SK-N-SH (cell line): ENCODE data around the gene MEIKIN. TPM values are rescaled to one million over a fixed set of nuclear protein-coding genes. Genes with fewer than 3 reads are reported as not detected.
"Not testable (repeated sequence)": the region's sequence is repeated elsewhere in the genome, so short reads cannot be mapped to it uniquely, and the experiment has no call there.

ENCODE experiments used
- CTCF ChIA-PET: fragments of 300-600, 350-600 bp; formaldehyde crosslinking; extraction: SDS; loops from one replicate; lab custom pipeline; 2021; lab: Yijun Ruan, JAX
- POLR2A ChIA-PET: fragments of 350-600 bp; sonication (Branson Sonifier 250); formaldehyde crosslinking; extraction: SDS; loops from one replicate; lab custom pipeline; 2020; ENCODE audit warnings: antibody characterized with exemption, inconsistent platforms; lab: Yijun Ruan, JAX
- DNase-seq: peaks from one replicate; pipeline ENCODE4 v3.0.0; 2012
- H2AFZ ChIP-seq: fragments of 200-600 bp; sonication (generic); 2 replicates; pipeline ENCODE4 v1.8.1; 2016; ENCODE audit warnings: antibody characterized with exemption, mild to moderate bottlenecking, low read depth
- H3F3A ChIP-seq: fragments of 200-600 bp; sonication (generic); replicated peaks from 2 replicates; pipeline ENCODE3; 2016; ENCODE audit warnings: antibody characterized with exemption, mild to moderate bottlenecking; ENCODE audit not compliant: insufficient read depth
- H3K27ac ChIP-seq, 2 experiments: fragments of 200-500 bp in 1 of 2; fragments of 200-600 bp in 1 of 2; sonication (Bioruptor generic) in 1 of 2; sonication (generic), shearing (Covaris generic) in 1 of 2; 2 replicates each; pipeline versions ENCODE4 v1.5.1 to v1.6.1; 2014 to 2016; ENCODE audit warnings: low read depth in 2 of 2, inconsistent platforms in 1 of 2, low read length in 1 of 2, mild to moderate bottlenecking in 1 of 2, mixed read lengths in 1 of 2
- H3K27me3 ChIP-seq: fragments of 200-600 bp; sonication (generic), shearing (Covaris generic); 2 replicates; pipeline ENCODE4 v1.6.1; 2016; ENCODE audit warnings: mixed run types; ENCODE audit not compliant: insufficient read depth
- H3K36me3 ChIP-seq, 2 experiments: fragments of 200-500 bp in 1 of 2; fragments of 200-600 bp in 1 of 2; sonication (Bioruptor generic) in 1 of 2; sonication (generic) in 1 of 2; replicated peaks in 1 of 2; 2 replicates each; pipeline versions ENCODE3 to v1.5.1; 2014 to 2016; ENCODE audit warnings: low read length in 1 of 2, mild to moderate bottlenecking in 1 of 2; ENCODE audit not compliant: insufficient read depth in 2 of 2, control insufficient read depth in 1 of 2
- H3K4me1 ChIP-seq, 2 experiments: fragments of 200-500 bp in 1 of 2; fragments of 200-600 bp in 1 of 2; sonication (Bioruptor generic) in 1 of 2; sonication (generic), shearing (Covaris generic) in 1 of 2; 2 replicates each; pipeline versions ENCODE4 v1.5.1 to v1.6.1; 2014 to 2016; ENCODE audit warnings: low read depth in 1 of 2, low read length in 1 of 2, mixed run types in 1 of 2; ENCODE audit not compliant: insufficient read depth in 2 of 2, control insufficient read depth in 1 of 2
- H3K4me2 ChIP-seq: fragments of 200-600 bp; sonication (generic), shearing (Covaris generic); 2 replicates; pipeline ENCODE4 v1.6.1; 2017; ENCODE audit warnings: mixed run types
- H3K4me3 ChIP-seq, 2 experiments: fragments of 200-500 bp in 1 of 2; fragments of 200-600 bp in 1 of 2; sonication (Bioruptor generic) in 1 of 2; sonication (generic), shearing (Covaris generic) in 1 of 2; 2 replicates each; pipeline versions ENCODE4 v1.5.1 to v1.8.1; 2014 to 2016; ENCODE audit warnings: low read depth in 2 of 2, inconsistent platforms in 1 of 2, low read length in 1 of 2, mild to moderate bottlenecking in 1 of 2, mixed read lengths in 1 of 2, moderate library complexity in 1 of 2
- H3K79me2 ChIP-seq: fragments of 200-600 bp; sonication (generic); 2 replicates; pipeline ENCODE4 v1.8.1; 2017; ENCODE audit warnings: mild to moderate bottlenecking; ENCODE audit not compliant: insufficient read depth
- H3K9ac ChIP-seq: fragments of 200-600 bp; sonication (generic); 2 replicates; pipeline ENCODE4 v1.6.1; 2017; ENCODE audit warnings: mixed run types
- H3K9me2 ChIP-seq: fragments of 200-600 bp; sonication (generic); 2 replicates; pipeline ENCODE4 v1.6.1; 2017; ENCODE audit warnings: mixed run types
- H3K9me3 ChIP-seq: fragments of 200-600 bp; sonication (generic); 2 replicates; pipeline ENCODE4 v1.6.1; 2017; ENCODE audit warnings: mixed run types, mild to moderate bottlenecking, moderate library complexity
- H4K20me1 ChIP-seq: fragments of 200-600 bp; sonication (generic); 2 replicates; pipeline ENCODE4 v1.6.1; 2017; ENCODE audit warnings: mild to moderate bottlenecking, mixed run types; ENCODE audit not compliant: insufficient read depth
- ELF1 ChIP-seq: IDR thresholded peaks from 2 replicates; pipeline ENCODE4 v1.4.0; 2012
- FOSL2 ChIP-seq: IDR thresholded peaks from 2 replicates; pipeline ENCODE4 v1.4.0; 2012; ENCODE audit warnings: low read depth, mild to moderate bottlenecking, moderate library complexity, borderline replicate concordance
- FOXM1 ChIP-seq: IDR thresholded peaks from 2 replicates; pipeline ENCODE4 v1.4.0; 2012; ENCODE audit warnings: low read depth, mild to moderate bottlenecking
- GATA2 ChIP-seq: sonication (generic); formaldehyde crosslinking; IDR thresholded peaks from 2 replicates; pipeline ENCODE4 v1.5.0; 2020; ENCODE audit warnings: mild to moderate bottlenecking, missing genetic modification reagents
- MEF2A ChIP-seq: IDR thresholded peaks from 2 replicates; pipeline ENCODE4 v1.4.0; 2012; ENCODE audit warnings: low read depth, borderline replicate concordance
- MXI1 ChIP-seq: IDR thresholded peaks from 2 replicates; pipeline ENCODE4 v1.6.1; 2012; ENCODE audit warnings: mild to moderate bottlenecking, low read depth, low read length, improper control_type of control experiment
- NFIC ChIP-seq: IDR thresholded peaks from 2 replicates; pipeline ENCODE4 v1.4.0; 2012; ENCODE audit warnings: borderline replicate concordance
- POLR2AphosphoS5 ChIP-seq: IDR thresholded peaks from 2 replicates; pipeline ENCODE4 v1.6.1; 2012; ENCODE audit warnings: low read depth, low read length
- RAD21 ChIP-seq: IDR thresholded peaks from 2 replicates; pipeline ENCODE4 v1.6.1; 2012; ENCODE audit warnings: mild to moderate bottlenecking, low read length
- RCOR1 ChIP-seq: fragments of 150-350 bp; IDR thresholded peaks from 2 replicates; pipeline ENCODE4 v1.6.1; 2017; ENCODE audit warnings: antibody characterized with exemption, low read length
- RXRA ChIP-seq: IDR thresholded peaks from 2 replicates; pipeline ENCODE4 v1.4.0; 2012; ENCODE audit warnings: low read depth, mild to moderate bottlenecking, borderline replicate concordance
- SIN3A ChIP-seq: IDR thresholded peaks from 2 replicates; pipeline ENCODE4 v1.6.1; 2012; ENCODE audit warnings: low read depth, mild to moderate bottlenecking, low read length, moderate library complexity, borderline replicate concordance
- TEAD4 ChIP-seq: IDR thresholded peaks from 2 replicates; pipeline ENCODE4 v1.4.0; 2012; ENCODE audit warnings: mild to moderate bottlenecking, borderline replicate concordance; ENCODE audit not compliant: insufficient read depth
- YY1 ChIP-seq: IDR thresholded peaks from 2 replicates; pipeline ENCODE4 v1.4.0; 2012; ENCODE audit warnings: low read depth, mild to moderate bottlenecking
- WGBS: methylation state at CpG from one replicate; pipeline ENCODE4 v1.1.6; 2017; ENCODE audit warnings: low lambda C conversion rate; 5-methylcytosine and 5-hydroxymethylcytosine counted together
- polyA plus RNA-seq, 3 experiments: library from polyadenylated mRNA; depleted of rRNA; stranded (reverse); fragments of >200 nt; gene quantifications; 2 replicates each; pipeline ENCODE4 v1.2.3, GENCODE V29; 2012
- TF ChIP-seq, protein P1 (sequence below): IDR thresholded peaks from 2 replicates; pipeline ENCODE4; 2012
- TF ChIP-seq, protein P2 (sequence below): IDR thresholded peaks from 2 replicates; pipeline ENCODE4 v1.6.1; 2012; ENCODE audit warnings: mild to moderate bottlenecking, low read depth, low read length, moderate library complexity
- TF ChIP-seq, protein P3 (sequence below): IDR thresholded peaks from 2 replicates; pipeline ENCODE4 v1.4.0; 2012; ENCODE audit warnings: low read depth
- TF ChIP-seq, protein P4 (sequence below): IDR thresholded peaks from 2 replicates; pipeline ENCODE4 v1.4.0; 2012; ENCODE audit warnings: low read depth, borderline replicate concordance
- TF ChIP-seq, protein P5 (sequence below): fragments of 200-600 bp; sonication (generic); IDR thresholded peaks from 2 replicates; pipeline ENCODE4 v1.6.1; 2017; ENCODE audit warnings: antibody characterized with exemption, mild to moderate bottlenecking, moderate library complexity
- TF ChIP-seq, protein P6 (sequence below): fragments of 150-350 bp; IDR thresholded peaks from 2 replicates; pipeline ENCODE4 v1.6.1; 2017; ENCODE audit warnings: antibody characterized with exemption, low read length, low read depth, borderline replicate concordance

The MEIKIN gene
- polyA plus RNA-seq, 1 of the 3 experiments (the other 2 are of a cell fraction), result not detected

DNA sequence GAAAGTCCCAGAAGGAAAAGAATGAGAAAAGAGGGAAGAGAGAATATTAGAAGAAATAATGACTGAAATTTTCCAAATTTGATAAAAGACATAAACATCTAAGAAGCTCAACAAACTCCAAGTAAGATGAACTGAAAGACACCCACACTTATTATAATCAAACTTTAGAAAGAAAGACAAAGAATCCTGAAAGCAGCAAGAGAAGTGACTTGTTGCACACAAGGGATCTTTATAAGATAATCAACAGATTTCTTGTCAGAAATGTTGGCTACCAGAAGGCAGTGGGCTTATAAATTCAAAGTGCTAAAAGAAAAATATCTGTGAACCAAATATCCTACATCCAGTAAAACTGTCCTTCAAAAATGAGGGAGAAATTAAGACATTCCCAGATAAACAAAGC is 99.6 kb downstream of the MEIKIN start:
- H3K27ac ChIP-seq, result no peak overlapping the region
- H3K36me3 ChIP-seq, result no peaks in the 10 kb centered on the region

DNA sequence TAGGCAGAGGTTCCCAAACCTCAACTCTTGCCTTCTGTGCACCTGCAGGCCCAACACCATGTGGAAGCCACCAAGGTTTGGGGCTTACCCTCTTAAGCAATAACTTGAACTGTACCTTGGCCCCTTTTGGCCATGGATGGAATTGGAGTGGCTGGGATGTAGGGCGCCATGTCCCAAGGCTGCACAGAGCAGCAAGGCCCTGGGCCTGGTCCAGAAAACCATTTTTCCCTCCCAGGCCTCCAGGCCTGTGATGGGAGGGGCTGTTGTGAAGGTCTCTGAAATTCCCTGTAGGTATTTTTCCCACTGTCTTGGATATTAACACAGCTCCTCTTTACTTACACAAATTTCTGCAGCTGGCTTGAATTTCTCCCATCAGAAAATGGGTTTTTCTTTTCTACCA is 102.5 kb downstream of the MEIKIN start:
- DNase-seq, H3K4me2 ChIP-seq, H3K4me3 ChIP-seq, H3K79me2 ChIP-seq, H2AFZ ChIP-seq, H3K9me2 ChIP-seq, H3K27me3 ChIP-seq, H3K4me1 ChIP-seq, H3K36me3 ChIP-seq, H3F3A ChIP-seq, H3K9ac ChIP-seq, H4K20me1 ChIP-seq, H3K9me3 ChIP-seq, POLR2A ChIA-PET, H3K27ac ChIP-seq: not testable (repeated sequence)
- WGBS, result 0% methylated on average over 1 of the region's 1 CpG
- CTCF ChIA-PET, result interaction anchor here (0.8 to 1.4 kb wide), 2 partner anchors 15 to 45 kb away, joined by 3 read pairs; no protein-coding TSS in a partner anchor

More for the DNA sequence above, 99.6 kb downstream of the MEIKIN start:
- Histone ChIP-seq H3K79me2 (no peaks in the 10 kb centered on the region), H2AFZ (no peak overlapping the region), H3F3A (no peaks in the 10 kb centered on the region), H3K4me1 (no peaks in the 10 kb centered on the region), H3K9me3 (peaks cover 16% of the 10 kb centered on the region), H3K4me3 (no peak overlapping the region), H3K4me2 (no peak overlapping the region), H4K20me1 (no peaks in the 10 kb centered on the region), H3K9me2 (0 out of 2 replicates have a peak, but pooled peaks cover 7% of the 10 kb centered on the region), H3K9ac (no peak overlapping the region), H3K27me3 (no peaks in the 10 kb centered on the region)
- TF ChIP-seq SIN3A, result no peak
- no peak for TF ChIP-seq POLR2AphosphoS5
- TF ChIP-seq FOSL2, result no peak
- TF ChIP-seq, protein P1, sequence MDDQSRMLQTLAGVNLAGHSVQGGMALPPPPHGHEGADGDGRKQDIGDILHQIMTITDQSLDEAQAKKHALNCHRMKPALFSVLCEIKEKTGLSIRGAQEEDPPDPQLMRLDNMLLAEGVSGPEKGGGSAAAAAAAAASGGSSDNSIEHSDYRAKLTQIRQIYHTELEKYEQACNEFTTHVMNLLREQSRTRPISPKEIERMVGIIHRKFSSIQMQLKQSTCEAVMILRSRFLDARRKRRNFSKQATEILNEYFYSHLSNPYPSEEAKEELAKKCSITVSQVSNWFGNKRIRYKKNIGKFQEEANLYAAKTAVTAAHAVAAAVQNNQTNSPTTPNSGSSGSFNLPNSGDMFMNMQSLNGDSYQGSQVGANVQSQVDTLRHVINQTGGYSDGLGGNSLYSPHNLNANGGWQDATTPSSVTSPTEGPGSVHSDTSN, result no peak
- TF ChIP-seq, protein P2, sequence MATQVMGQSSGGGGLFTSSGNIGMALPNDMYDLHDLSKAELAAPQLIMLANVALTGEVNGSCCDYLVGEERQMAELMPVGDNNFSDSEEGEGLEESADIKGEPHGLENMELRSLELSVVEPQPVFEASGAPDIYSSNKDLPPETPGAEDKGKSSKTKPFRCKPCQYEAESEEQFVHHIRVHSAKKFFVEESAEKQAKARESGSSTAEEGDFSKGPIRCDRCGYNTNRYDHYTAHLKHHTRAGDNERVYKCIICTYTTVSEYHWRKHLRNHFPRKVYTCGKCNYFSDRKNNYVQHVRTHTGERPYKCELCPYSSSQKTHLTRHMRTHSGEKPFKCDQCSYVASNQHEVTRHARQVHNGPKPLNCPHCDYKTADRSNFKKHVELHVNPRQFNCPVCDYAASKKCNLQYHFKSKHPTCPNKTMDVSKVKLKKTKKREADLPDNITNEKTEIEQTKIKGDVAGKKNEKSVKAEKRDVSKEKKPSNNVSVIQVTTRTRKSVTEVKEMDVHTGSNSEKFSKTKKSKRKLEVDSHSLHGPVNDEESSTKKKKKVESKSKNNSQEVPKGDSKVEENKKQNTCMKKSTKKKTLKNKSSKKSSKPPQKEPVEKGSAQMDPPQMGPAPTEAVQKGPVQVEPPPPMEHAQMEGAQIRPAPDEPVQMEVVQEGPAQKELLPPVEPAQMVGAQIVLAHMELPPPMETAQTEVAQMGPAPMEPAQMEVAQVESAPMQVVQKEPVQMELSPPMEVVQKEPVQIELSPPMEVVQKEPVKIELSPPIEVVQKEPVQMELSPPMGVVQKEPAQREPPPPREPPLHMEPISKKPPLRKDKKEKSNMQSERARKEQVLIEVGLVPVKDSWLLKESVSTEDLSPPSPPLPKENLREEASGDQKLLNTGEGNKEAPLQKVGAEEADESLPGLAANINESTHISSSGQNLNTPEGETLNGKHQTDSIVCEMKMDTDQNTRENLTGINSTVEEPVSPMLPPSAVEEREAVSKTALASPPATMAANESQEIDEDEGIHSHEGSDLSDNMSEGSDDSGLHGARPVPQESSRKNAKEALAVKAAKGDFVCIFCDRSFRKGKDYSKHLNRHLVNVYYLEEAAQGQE, result no peak
- TF ChIP-seq, protein P3, sequence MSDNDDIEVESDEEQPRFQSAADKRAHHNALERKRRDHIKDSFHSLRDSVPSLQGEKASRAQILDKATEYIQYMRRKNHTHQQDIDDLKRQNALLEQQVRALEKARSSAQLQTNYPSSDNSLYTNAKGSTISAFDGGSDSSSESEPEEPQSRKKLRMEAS, result no peak
- TF ChIP-seq, protein P4, sequence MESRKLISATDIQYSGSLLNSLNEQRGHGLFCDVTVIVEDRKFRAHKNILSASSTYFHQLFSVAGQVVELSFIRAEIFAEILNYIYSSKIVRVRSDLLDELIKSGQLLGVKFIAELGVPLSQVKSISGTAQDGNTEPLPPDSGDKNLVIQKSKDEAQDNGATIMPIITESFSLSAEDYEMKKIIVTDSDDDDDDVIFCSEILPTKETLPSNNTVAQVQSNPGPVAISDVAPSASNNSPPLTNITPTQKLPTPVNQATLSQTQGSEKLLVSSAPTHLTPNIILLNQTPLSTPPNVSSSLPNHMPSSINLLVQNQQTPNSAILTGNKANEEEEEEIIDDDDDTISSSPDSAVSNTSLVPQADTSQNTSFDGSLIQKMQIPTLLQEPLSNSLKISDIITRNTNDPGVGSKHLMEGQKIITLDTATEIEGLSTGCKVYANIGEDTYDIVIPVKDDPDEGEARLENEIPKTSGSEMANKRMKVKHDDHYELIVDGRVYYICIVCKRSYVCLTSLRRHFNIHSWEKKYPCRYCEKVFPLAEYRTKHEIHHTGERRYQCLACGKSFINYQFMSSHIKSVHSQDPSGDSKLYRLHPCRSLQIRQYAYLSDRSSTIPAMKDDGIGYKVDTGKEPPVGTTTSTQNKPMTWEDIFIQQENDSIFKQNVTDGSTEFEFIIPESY, result no peak
- TF ChIP-seq MEF2A, result no peak
- TF ChIP-seq YY1, result no peak
- no peak for TF ChIP-seq GATA2
- no peak for TF ChIP-seq NFIC
- TF ChIP-seq RAD21, result no peak
- no peak for TF ChIP-seq FOXM1
- no peak for TF ChIP-seq ELF1
- TF ChIP-seq MXI1, result no peak
- TF ChIP-seq, protein P5, sequence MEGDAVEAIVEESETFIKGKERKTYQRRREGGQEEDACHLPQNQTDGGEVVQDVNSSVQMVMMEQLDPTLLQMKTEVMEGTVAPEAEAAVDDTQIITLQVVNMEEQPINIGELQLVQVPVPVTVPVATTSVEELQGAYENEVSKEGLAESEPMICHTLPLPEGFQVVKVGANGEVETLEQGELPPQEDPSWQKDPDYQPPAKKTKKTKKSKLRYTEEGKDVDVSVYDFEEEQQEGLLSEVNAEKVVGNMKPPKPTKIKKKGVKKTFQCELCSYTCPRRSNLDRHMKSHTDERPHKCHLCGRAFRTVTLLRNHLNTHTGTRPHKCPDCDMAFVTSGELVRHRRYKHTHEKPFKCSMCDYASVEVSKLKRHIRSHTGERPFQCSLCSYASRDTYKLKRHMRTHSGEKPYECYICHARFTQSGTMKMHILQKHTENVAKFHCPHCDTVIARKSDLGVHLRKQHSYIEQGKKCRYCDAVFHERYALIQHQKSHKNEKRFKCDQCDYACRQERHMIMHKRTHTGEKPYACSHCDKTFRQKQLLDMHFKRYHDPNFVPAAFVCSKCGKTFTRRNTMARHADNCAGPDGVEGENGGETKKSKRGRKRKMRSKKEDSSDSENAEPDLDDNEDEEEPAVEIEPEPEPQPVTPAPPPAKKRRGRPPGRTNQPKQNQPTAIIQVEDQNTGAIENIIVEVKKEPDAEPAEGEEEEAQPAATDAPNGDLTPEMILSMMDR, result no peak
- TF ChIP-seq RCOR1, result no peak
- TF ChIP-seq, protein P6, sequence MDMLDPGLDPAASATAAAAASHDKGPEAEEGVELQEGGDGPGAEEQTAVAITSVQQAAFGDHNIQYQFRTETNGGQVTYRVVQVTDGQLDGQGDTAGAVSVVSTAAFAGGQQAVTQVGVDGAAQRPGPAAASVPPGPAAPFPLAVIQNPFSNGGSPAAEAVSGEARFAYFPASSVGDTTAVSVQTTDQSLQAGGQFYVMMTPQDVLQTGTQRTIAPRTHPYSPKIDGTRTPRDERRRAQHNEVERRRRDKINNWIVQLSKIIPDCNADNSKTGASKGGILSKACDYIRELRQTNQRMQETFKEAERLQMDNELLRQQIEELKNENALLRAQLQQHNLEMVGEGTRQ, result no peak
- TF ChIP-seq TEAD4, result no peak
- TF ChIP-seq RXRA, result no peak
- CTCF ChIA-PET, result interaction anchor here (0.8 kb wide), 1 partner anchor 171 kb away, joined by 3 read pairs; no protein-coding TSS in a partner anchor
- no peak for DNase-seq
- POLR2A ChIA-PET, result no interaction called here
